ENCODE results near the gene BRIX1.
A peak's percentile ranks its signal among the peaks of the same experiment; 100 is the strongest.
"Not testable (repeated sequence)": the region's sequence is repeated elsewhere in the genome, so short reads cannot be mapped to it uniquely, and the experiment has no call there.

The BRIX1 gene

DNA sequence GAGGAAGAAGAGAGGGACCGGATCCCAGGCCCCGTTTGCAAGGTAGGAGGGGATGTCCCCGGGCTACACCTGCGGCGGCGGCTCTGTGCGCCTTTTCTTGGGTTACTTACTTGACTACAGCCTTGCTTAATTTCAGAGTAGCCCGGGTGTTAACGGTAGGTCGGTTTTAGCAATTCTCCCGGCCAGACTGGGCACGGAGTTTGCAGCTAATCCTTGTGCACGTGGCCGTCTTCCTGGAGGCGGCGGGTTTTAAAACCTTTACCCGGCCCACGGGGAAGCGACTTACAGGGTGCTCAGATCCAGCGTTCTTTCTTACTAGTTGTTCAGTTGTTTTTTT is 313 bp downstream of the BRIX1 start:
- DNase-seq: no peak

DNA sequence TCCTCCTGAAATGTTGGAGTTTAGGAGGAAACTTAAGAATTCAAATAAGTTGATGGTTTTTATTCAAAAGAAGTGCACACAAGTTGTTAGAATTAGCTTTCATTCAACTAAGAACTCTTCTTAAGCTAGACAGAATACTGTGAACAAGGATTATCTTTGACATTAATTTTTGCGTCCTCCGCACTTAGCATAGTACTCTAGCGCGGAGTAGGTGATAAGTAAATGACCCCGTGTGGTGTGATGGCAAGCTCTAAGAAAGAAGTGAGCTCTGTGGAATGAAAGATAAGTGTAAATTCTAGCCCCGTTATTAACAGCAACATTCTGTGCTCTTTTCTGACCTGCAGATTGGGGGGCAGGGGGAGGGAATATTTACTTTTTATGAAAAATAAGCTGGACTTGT is 1.0 kb downstream of the BRIX1 start:
- DNase-seq: no peak

DNA sequence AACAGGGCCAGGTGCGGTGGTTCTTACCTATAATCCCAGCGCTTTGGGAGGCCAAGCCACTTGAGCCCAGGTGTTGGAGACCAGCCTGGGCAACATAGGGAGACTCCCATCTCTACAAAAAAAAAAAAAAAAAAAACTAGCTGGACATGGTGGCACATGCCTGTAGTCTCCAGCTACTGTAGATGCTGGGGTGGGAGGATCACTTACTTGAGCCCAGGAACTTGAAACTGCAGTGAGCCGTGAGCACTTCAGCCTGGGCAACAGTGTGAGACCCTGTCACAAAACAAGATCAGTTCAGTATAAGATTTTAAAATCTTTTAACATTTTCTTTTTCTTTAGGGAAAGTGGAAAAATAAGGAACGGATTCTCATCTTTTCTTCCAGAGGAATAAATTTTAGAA is 2.5 kb downstream of the BRIX1 start:
- no peak for DNase-seq

DNA sequence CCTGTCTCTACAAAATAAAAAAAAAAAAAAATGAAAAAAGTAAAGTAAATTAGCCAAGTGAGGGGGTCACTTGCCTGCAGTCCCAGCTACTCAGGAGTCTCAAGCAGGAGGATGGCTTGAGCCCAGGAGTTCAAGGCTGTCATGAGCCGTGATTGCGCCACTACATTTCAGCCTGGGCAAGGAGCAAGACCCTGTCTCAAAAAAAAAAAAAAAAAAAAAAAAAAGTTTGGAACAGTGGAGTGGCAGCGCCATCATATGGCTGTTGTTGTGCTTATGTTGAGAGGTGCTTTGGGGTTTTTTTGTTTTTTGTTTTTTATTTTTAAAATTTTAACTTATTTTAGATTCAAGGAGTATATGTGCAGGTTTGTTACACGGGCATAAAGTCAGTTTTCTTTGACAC is 3.6 kb downstream of the BRIX1 start:
- DNase-seq: no peak

DNA sequence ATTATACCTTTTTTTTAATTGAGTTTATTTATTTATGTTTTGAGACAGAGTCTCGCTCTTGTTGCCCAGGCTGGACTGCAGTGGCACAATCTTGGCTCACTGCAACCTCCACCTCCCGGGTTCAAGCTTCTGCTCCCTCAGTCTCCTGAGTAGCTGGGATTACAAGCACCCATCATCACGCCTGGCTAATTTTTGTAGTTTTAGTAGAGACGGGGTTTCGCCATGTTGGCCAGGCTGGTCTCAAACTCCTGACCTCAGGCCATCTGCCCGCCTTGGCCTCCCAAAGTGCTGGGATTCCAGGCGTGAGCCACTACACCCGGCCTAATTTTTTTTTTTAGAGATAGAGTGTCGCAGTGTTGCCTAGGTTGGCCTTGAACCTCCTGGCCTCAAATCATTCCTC is 7.7 kb downstream of the BRIX1 start:
- not testable (repeated sequence) for DNase-seq

DNA sequence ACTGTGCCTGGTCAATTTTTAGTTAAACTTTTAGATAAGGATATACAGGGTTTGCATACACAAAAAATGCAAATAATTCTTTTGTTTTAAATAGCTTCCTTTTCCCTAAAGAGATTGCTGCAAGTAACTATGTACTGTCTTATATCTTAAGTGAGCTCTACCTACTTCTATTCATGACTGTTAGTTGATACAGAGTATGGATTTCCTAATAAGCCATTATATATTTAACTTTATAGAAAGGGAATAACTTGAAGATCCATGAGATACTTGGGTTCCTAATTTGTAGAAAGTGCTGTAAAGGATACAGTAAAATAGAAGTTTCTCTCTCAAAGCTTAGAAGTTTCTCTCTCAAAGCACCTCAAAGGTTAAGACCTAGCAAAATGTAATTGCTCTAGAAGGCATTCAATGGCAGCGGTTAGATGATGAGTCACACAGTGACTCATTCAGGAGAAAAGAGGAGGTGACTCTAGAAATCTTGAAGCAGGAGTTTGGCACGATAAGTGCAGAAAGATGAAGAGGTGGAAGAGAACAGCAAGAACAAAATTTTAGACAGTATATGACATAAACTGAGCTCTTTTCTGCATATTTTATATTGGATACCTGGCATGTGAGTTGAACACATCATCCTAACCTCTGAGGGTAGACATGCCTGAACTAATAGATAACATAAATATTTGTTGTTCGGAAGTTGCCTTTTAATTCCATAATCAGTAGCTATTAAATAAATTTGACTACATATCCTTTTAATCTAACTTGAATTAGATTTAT is 8.4 kb downstream of the BRIX1 start:
- peak in 1 of 2 donors; percentile 81 for DNase-seq

DNA sequence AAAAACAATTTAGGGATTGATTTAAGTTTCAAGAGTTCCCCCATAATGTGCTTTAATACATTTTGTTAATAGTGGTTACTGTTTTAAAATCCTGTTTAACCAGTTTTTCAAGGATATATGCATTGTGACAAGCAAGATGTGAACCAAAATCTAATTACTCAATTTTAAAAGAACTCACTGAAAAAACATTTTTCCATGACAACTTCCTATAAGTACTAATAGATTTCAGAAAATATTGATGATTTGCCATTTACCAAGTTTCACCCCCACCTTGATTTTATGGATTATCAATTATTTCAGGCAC is 8.9 kb downstream of the BRIX1 start:
- DNase-seq: no peak

DNA sequence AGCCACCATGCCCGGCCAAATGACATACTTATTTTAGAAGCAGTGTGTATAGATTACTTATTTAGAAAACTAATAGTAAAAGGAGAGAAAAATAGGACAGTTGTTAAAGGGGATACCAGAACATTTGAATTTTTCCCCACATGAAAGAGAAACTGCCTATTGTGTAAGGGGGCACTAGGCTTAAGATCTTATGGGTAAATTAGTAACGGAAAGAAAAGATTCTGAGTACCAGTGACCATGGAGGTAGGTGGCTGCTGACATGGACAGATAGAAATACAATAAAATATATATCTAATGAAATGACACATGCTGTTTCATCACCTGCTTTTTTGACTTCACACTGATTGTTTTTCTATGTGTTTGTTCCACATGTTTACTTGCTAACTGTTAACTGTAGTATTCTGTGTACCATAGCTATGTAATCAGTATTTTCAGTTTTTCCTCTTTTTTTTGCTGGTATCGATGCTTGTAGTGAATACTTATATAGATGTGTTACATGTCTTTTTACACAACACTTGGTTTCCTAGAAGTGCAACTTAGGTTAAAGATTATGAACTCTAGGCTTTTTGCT is 10.9 kb downstream of the BRIX1 start:
- DNase-seq: no peak

DNA sequence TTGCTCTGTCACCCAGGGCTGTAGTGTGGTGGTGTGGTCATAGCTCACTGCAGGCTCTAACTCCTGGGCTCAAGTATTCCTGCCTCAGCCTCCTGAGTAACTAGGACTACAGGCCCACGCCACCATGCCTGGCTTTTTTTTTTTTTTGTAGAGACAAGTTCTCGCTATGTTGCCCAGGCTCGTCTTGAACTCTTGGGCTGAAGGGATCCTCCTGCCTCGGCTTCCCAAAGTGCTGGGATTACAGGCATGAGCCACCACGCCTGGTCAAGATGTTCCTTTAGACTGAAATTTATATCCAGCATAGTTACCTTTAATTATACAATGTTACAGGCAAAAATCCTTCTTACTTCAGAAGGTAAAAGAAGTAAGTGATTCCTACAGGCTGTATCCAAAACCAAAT is 12.3 kb downstream of the BRIX1 start:
- DNase-seq: no peak

DNA sequence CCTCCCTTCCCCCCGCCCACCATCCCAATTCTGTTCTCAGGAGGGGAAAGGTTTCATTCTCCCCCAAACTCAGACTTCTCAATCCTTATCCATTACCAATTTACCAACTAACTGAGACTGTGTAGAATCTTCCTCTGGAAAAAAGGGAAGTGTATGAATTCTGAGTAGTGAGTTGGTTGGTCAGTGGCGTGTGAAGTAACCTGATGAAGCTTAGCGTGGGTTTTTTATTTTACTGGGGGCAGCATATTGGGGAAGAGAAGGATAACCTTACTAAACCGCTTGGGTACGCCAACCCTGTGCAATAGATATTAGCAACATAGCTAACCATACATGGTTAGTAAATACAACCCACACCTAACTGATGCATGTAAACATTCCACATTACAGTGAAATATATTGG is 12.8 kb downstream of the BRIX1 start:
- no peak for DNase-seq

DNA sequence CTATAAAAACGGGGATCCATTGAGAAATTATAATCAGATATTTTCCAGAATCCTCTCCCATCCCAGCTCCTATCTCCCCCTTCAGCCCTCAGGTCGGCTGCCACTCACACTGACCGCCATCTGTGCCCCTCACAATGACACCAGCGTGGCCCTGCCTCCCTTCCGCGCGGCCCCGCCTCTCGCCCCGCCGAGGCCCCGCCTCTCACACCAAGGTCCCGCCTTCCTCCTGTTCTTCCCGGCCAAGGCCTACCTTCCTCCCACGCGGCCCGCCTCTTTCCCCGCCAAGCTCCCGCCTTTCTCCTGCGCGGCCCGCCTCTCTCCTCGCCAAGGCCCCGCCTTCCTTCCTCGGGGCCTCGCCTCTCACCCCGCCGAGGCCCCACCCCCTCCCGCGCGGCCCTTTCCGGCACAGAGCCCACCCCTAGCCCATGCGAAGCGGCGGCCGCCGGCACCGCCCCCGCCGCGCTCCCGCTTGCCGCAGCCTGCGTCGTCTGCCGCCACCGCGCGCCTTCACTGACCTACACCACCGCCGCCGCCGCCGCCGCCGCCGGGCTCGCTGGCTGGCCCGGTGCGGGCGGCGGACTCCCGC is 13.7 kb downstream of the BRIX1 start, which contains the start of gene DNAJC21:
Gene DNAJC21 (plus strand): TSS at position 426 of the 586 bp plus-strand sequence. CDS start 261 bp downstream, outside the sequence.
- peak; percentile 88 to 97 for DNase-seq

DNA sequence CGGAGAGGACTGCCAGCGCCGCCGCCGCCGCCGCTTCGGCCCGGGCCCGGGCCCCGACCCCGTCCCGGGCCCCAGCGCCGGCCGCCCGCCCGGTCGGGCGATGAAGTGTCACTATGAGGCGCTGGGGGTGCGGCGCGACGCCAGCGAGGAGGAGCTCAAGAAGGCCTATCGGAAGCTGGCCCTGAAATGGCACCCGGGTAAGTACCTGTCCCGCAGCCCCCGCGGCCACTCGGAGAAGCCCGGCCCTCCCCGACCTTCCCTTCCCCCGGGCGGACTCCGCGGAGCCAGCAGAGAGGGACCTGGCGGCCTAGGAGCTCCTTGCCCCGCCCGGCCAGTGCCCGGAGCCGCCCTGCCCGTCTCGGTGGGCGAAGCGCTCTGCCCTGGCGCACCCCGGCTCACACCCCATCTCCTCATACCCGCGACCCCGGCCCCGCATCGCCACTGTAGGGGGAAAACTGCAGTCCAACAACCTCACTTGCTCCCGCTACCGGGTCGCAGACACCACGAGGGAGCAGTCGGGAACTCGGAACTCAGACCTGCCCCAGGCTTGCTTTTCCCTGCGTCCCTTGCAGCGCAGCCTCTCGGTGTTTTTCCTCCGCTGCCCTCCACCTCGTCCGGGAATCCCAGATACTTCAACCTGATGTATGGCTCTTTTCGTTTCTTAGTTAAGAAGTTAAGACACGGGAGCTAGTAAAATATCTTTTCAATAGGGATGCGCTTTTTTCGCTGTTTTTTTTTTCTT is 14.4 kb downstream of the BRIX1 start:
- peak; percentile 49 to 83 for DNase-seq

DNA sequence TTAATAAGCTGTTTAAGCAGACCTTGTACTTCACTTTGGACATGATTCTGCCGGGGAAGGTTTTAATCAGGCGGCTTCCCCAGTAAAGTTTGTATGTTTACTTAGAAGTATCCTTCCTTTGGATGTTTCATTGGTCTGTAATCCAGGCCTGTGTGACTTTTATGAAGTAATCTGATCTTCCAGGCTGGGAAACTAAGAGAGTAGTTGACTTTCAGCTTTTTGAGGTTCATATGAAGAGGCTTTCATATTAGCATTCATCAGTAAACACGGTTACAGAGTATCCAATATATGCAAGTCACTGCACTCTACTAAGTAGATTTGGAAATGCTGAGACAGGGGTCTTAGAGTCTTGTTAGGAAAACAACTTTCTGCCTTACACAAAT is 14.9 kb downstream of the BRIX1 start:
- no peak for DNase-seq

DNA sequence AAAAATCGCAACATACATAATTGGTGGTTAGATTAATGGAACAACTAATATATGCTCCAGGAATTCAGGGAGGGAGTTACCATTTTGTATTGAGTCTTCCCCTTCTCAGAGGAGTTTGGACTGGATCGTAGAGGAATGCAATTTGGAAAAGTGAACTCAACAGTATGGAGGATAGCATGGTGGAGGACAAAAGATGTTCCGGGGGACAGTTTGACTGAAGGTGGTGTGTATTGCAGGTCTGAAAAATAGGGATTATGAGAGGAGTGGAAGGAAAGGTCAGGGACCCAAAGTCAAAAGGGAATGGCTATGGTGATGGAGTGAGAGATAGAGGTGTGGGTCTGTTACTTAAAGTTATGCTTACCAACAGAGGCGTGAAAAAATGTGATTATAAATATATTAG is 15.4 kb downstream of the BRIX1 start:
- no peak for DNase-seq

DNA sequence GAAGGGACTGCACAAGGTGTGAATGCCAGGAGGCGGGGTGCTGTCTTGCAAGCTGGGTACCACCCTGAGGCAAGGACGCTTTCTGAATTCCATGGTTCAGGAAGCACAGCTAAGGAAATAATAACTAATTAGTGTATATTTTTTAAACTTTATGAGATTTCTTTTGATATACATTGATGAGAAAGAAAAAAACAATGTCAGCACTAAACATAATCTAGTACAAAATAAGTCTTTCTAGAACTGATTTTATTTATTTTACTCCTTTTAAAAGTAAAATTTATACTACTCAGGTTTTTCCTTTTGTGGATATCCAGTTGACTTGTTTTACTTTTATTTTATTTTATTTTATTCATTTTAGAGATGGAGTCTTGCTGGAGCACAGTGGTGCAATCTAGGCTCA is 17.4 kb downstream of the BRIX1 start:
- DNase-seq: no peak

DNA sequence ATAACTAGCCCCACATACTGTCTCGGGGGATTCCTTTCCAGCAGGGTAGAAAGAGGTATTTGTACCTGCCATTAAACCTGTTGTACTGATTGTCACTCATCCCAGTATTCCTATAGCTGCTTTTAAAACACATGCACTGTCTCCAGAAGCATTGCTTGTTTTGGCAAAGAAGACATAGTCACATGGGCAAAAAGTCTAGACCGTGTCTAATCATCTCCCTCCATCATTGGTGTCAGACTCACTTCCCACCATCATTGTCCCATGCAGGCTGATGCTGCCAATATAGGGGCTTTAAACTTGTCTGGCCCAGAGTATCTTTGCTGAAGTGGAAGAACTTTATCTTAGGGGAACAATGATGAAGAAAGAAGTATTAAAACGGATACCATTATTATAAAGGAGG is 26.4 kb downstream of the BRIX1 start:
- no peak for DNase-seq

DNA sequence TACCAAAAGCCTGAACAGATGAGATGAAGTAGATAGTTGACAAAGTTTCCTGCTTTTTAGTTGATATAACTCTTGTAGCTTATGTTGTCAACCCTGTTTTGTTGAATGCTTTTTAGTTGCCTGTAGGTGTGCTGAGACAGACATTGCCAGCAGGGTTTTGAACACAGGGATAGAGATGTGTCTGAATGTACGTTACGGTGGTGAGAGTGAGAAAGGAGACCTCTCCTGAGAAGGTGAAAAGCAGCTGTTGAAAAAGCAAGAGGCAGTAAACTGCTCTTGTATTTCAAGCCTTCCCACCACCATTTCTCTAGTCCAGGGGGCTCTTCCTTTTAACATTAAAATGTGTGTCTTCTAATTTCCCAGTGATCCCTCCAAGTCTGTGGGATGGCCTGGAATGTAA is 28.5 kb downstream of the BRIX1 start:
- DNase-seq: no peak

DNA sequence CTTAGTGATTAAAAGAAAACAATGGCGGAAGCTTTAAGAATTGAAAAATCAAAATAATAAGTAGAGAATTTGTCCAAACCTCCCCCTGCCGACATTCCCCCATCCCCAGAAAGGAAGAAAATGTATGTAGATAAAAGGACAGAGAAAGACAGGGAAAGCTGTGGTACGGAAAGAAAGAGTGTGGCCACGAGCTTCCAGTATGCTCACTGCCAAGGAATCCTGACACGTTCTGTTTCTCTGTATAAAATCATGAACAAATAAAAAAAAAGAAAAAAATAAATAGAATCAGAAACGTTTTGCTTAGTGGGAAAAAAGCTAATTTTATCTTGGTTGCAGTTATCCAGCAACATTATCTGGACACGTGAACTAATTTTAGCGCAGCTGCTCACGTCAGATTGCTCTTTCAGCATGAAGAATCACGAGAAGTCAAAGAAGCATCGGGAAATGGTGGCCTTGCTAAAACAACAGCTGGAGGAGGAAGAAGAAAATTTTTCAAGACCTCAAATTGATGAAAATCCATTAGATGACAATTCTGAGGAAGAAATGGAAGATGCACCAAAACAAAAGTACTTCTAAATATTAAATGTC is 29.0 kb downstream of the BRIX1 start:
- no peak for DNase-seq

DNA sequence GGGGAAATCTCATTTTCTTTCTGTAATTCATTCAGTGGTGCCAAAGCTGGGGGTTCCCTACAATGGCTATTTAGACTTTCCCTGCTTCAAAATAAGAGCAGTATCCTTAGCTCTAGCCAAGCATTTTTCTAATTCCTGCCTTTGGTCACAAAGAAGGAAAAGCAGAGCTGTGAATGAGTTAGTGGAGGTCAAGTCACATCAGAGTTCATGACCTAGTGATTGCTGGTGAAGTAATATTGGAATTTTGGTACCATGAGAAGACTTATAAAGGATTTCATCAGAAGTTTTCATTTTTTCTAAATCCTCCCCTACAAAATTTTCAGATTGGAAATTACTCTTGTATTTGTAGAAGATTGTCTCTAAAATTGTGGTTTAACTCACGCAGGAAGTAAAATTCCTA is 41.8 kb downstream of the BRIX1 start:
- no peak for DNase-seq

DNA sequence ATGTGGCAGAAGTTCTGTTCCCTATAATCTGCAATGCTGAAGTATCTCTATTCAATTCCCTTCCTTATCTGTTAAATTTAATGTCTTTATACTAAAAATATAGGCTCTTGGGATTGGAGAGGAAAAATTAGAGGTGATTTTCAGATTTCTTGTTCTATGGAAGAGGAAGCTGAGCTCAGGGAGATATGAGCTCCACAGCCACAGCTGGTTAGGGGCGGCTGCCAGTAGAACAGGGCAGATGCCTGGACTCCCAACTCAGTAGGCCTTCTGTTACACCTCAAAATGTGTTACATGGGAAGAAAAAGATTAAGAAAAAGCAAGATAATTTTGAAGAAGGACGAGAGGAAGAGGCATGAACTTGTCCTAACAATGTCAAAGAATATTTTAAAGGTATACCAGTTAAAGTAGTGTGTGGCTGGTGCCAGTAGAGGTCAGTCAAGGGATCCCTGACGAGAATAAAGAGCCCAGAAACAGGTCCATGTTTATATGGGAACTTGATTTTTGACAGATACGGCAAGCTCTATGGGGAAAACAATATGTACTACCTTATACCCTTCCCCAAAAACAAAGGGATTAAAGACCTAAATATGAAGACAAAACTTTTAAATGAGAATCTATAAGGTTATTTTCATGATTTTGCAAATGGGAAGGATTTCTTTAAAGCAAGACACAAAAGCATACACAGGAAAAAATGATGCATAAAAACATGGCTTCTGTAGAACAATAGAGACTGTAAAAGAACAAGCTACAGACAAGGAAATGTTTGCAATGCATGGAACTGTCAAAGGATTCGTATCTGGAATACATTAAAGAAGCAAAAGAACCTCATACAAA is 42.6 kb downstream of the BRIX1 start:
- DNase-seq: no peak

DNA sequence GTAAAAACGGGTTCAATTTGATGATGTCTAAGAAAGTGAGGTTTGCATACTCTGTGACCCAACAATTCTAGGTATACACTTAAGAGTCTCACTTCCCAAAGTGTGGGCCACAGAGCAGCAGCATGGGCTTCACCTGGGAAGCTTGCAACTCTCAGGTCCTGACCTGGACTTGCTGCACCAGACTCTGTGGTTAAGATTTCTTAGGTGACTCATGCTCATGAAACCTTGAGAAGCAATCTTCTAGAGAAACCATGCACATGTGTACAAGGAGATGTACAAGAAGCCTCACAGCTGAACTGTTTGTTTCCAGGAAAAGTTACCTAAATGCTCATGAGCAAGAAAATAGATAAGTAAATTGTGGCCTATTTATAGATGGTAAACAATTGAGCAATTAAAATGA is 43.8 kb downstream of the BRIX1 start:
- DNase-seq: no peak

DNA sequence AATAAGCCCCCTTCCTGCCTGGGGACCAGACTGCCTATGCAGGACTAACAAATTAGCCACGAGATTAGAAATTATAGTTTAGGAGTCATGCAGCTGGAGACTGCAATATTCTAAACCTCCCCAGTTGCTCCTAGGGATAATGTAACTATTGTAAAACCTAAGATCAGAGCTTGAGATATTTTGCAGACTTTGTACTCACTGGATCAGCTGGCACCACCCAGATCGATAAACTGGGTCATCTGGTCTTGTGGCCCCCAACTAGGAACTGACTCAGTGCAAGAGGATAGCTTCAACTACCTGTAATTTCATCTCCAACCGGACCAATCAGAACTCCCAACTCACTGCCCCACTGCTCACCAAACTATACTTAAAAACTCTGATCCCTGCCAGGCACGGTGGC is 52.0 kb downstream of the BRIX1 start:
- DNase-seq: no peak

DNA sequence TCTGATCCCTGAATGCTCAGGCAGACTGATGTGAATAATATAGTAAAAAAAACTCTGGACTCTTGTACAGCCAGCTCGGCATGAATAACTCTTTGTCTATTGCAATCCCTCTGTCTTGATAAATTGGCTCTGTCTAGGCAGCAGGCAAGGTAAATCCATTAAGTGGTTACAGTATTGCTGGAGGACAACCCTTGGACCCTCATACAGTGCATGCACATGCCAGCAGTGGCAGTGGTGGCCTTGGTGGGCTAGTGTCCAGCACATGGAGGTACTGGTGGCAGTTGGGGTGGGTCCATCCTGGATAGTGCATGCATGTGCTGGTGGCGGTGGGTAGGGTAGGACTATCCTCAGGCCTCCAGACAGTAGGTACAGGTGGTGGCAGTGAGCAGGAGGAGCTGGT is 52.7 kb downstream of the BRIX1 start:
- DNase-seq: no peak
